Measurements from ENCODE around the gene NKAIN2.

NKAIN2 gene

GRCh38 chr6:123850555-123850954 is 46.9 kb downstream of the NKAIN2 start:
- DNase-seq (ENCODE audit: low read depth, low spot score), result no peak
- no peak for TF ChIP-seq CTCF (IDR thresholded peaks at IDR 0.05; ENCODE audit: insufficient read depth, low read length, missing control alignments)
- POLR2A ChIA-PET, result no interaction called here
- H3K4me3 ChIP-seq (ENCODE audit: low read depth, low read length), result no peak overlapping the region
- CTCF ChIA-PET, result no interaction called here

GRCh38 chr6:123854201-123854600 is 50.5 kb downstream of the NKAIN2 start:
- no peak overlapping the region for H3K4me3 ChIP-seq (ENCODE audit: low read depth, low read length)
- ChIA-PET CTCF (no interaction called here), POLR2A (no interaction called here)
- TF ChIP-seq CTCF (IDR thresholded peaks at IDR 0.05; ENCODE audit: insufficient read depth, low read length, missing control alignments), result no peak
- DNase-seq (ENCODE audit: low read depth, low spot score), result no peak

GRCh38 chr6:123855506-123855905 is 51.8 kb downstream of the NKAIN2 start:
- ChIA-PET POLR2A (no interaction called here), CTCF (no interaction called here)
- TF ChIP-seq CTCF (IDR thresholded peaks at IDR 0.05; ENCODE audit: insufficient read depth, low read length, missing control alignments), result no peak
- DNase-seq (ENCODE audit: low read depth, low spot score), result no peak
- no peak overlapping the region for H3K4me3 ChIP-seq (ENCODE audit: low read depth, low read length)

GRCh38 chr6:123859291-123859690 is 55.6 kb downstream of the NKAIN2 start:
- CTCF ChIA-PET, result no interaction called here
- DNase-seq (ENCODE audit: low read depth, low spot score), result no peak
- TF ChIP-seq CTCF (IDR thresholded peaks at IDR 0.05; ENCODE audit: insufficient read depth, low read length, missing control alignments), result no peak
- no peak overlapping the region for H3K4me3 ChIP-seq (ENCODE audit: low read depth, low read length)
- POLR2A ChIA-PET, result no interaction called here

GRCh38 chr6:123869334-123869733 is 65.7 kb downstream of the NKAIN2 start:
- H3K4me3 ChIP-seq (ENCODE audit: low read depth, low read length), result no peak overlapping the region
- ChIA-PET CTCF (no interaction called here), POLR2A (no interaction called here)
- no peak for TF ChIP-seq CTCF (IDR thresholded peaks at IDR 0.05; ENCODE audit: insufficient read depth, low read length, missing control alignments)
- no peak for DNase-seq (ENCODE audit: low read depth, low spot score)

- ChIA-PET POLR2A (no interaction called here), CTCF (no interaction called here)
- TF ChIP-seq CTCF (IDR thresholded peaks at IDR 0.05; ENCODE audit: insufficient read depth, low read length, missing control alignments), result no peak
- no peak overlapping the region for H3K4me3 ChIP-seq (ENCODE audit: low read depth, low read length)
- DNase-seq (ENCODE audit: low read depth, low spot score), result no peak
Observed at GRCh38 chr6:123873974-123874373, 70.3 kb downstream of the NKAIN2 start.
